Kidney epithelial cell (primary cell): ENCODE results near the gene PHRF1. TPM values are rescaled to one million over a fixed set of nuclear protein-coding genes. Genes with fewer than 3 reads are reported as not detected.

Experiments
- DNase-seq: peaks from one replicate; pipeline ENCODE4 v3.0.0-alpha.2; 2010; ENCODE audit warnings: low read depth
- H3K27me3 ChIP-seq: 2 replicates; pipeline ENCODE4 v1.6.0; 2011; ENCODE audit warnings: low read length; ENCODE audit not compliant: control insufficient read depth, insufficient read depth
- H3K36me3 ChIP-seq: 2 replicates; pipeline ENCODE4 v1.5.1; 2011; ENCODE audit warnings: low read length; ENCODE audit not compliant: control insufficient read depth, insufficient read depth
- H3K4me3 ChIP-seq: 2 replicates; pipeline ENCODE4 v1.5.1; 2011; ENCODE audit warnings: low read depth, mild to moderate bottlenecking, control low read depth, low read length
- total RNA-seq: library from RNA; depleted of rRNA; stranded (reverse); fragments of >200 nt; gene quantifications from 2 replicates; pipeline ENCODE4 v1.2.3, GENCODE V29; 2015
- TF ChIP-seq, protein P1 (sequence below): IDR thresholded peaks from 2 replicates; pipeline ENCODE4 v1.5.1; 2011; ENCODE audit warnings: mild to moderate bottlenecking, moderate library complexity, low read length, control low read depth, inconsistent platforms; ENCODE audit not compliant: insufficient read depth, poor library complexity, severe bottlenecking

Gene PHRF1
- total RNA-seq, 1 donor from 2014 or later, result 33.0 TPM

DNA sequence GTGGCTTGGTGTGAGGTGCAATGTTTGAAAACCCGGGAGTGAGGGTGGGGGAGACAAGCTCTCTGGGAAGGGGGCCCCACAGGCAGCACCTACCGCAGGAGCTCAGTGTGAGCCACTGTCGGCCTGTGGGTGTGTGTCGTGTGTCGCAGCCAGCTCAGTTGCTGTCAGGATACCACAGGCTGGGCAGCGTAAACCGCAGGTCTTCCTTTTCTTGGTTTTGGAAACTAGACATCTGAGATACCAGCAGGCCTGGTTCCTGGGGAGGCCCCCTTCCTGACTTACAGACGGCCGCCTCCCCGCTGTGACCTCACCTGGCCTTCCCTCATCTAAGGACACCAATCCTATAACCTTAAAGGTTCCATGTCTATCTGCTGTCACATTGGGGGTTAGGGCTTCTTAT is 20.1 kb downstream of the PHRF1 start:
- H3K27me3 ChIP-seq, result no peaks in the 10 kb centered on the region
- H3K36me3 ChIP-seq, result peaks cover 3% of the 10 kb centered on the region
- DNase-seq, result no peak
- TF ChIP-seq, protein P1, sequence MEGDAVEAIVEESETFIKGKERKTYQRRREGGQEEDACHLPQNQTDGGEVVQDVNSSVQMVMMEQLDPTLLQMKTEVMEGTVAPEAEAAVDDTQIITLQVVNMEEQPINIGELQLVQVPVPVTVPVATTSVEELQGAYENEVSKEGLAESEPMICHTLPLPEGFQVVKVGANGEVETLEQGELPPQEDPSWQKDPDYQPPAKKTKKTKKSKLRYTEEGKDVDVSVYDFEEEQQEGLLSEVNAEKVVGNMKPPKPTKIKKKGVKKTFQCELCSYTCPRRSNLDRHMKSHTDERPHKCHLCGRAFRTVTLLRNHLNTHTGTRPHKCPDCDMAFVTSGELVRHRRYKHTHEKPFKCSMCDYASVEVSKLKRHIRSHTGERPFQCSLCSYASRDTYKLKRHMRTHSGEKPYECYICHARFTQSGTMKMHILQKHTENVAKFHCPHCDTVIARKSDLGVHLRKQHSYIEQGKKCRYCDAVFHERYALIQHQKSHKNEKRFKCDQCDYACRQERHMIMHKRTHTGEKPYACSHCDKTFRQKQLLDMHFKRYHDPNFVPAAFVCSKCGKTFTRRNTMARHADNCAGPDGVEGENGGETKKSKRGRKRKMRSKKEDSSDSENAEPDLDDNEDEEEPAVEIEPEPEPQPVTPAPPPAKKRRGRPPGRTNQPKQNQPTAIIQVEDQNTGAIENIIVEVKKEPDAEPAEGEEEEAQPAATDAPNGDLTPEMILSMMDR, result no peak
- no peak overlapping the region for H3K4me3 ChIP-seq

DNA sequence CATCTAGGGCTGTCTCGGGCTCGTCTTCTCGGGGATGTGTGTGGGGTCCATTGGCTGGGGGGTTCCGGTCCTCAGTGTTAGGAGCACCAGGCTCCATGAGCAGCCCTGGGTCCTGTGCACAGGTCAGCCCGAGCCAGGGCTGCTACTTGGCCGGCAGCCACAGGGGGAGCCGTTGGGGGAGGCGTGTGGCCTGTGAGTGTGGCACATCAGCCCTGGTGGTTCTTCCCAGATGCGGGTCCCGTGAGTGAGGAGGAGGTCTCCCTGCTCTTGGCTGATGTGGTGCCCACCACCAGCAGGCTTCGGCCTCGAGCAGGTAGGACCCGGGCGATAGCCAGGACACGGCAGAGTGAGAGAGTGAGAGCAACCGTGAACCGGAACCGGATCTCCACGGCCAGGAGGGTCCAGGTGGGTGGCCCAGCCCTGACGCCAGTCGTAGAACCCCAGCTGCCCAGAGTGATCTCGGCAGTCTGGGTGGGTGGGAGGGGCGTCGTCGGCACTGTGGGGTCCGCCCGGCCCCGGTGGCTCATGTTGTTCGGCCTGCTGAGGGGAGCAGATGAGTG is 21.0 kb downstream of the PHRF1 start:
- Histone ChIP-seq H3K4me3 (no peak overlapping the region), H3K27me3 (no peaks in the 10 kb centered on the region), H3K36me3 (peaks cover 3% of the 10 kb centered on the region)
- DNase-seq, result no peak
- TF ChIP-seq, protein P1, result peak; percentile 34

DNA sequence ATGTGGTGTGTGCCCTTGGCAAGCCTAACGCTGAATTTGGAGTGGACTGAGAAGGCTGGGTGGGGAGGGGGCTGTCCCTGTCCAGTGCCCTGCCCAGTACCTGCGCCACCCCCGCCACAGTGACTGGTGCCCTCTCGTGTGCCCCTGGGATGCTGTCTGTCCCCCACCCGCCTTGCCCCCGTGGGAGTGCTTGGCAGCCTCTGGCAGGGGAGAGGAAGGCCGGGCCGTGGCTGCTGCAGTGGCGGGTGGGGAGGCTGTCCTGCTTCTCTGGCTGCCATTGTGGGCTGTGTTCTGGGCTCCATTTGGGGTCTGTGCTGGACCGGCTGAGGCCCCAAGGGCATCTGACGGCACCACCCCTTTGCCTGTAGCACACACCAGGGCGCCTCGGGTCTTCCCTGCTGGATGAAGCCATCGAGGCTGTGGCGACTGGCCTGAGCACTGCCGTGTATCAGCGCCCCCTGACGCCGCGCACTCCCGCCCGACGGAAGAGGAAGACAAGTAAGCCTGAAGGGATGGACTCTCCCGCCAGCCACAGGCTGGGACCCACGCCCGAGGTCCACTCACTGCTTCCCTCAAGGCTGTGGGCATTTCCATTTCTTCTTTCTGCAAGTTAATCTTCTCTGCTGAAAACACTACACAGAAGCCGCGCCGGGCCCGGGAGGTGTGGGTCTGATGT is 21.9 kb downstream of the PHRF1 start:
- H3K27me3 ChIP-seq, result no peaks in the 10 kb centered on the region
- DNase-seq, result no peak
- TF ChIP-seq, protein P1, result no peak
- H3K36me3 ChIP-seq, result peaks cover 3% of the 10 kb centered on the region
- H3K4me3 ChIP-seq, result no peak overlapping the region

DNA sequence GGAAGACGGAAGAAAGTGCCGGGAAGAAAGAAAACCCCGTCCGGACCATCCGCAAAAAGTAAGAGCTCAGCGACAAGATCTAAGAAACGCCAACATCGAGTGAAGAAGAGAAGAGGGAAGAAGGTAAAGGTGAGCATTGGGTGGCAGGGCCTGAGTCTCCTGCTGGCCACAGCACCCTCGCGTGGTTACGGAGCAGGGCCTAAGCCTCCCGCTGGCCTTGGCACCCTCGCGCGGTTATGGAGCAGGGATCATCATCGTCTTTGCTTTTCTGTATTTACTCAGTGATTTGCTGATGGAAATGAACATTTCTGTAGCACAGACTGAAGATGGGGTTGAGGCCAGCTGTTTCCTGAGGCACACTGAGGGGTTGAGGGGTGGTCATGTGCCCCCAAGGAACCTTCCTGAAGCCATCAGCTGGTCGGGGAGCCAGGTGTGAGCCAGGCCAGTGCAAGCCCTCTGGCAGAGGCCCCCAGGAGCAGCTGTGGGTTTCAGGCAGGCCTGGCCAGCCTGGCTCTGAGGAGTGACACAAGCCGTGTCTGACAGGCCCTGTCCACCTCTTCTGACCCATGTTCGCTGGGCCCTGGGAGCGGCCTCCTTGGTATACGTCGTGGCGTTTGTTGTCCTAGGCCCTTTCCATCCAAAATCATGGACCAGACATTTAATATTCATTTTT is 25.4 kb downstream of the PHRF1 start:
- no peak for DNase-seq
- Histone ChIP-seq H3K4me3 (no peak overlapping the region), H3K27me3 (no peaks in the 10 kb centered on the region), H3K36me3 (peaks cover 6% of the 10 kb centered on the region)
- TF ChIP-seq, protein P1, result no peak

DNA sequence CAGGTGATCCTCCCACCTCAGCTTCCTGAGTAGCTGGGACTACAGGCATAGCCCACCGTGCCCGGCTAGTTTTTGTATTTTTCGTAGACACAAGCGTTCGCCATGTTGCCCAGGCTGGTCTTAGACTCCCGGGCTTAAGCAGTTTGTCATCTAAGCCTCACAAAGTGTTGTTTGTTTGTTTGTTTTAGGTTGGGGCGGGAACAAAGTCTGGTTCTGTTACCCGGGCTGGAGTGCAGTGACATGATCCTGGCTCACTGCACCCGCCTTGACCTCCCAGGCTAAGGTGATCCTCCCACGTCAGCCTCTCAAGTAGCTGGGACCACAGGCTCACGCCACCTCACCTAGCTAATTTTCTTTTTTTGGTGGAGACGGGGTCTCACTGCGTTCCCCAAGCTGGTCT is 26.9 kb downstream of the PHRF1 start:
- Histone ChIP-seq H3K4me3 (no peak overlapping the region), H3K36me3 (peaks cover 3% of the 10 kb centered on the region), H3K27me3 (no peaks in the 10 kb centered on the region)
- TF ChIP-seq, protein P1, result no peak
- DNase-seq, result no peak
